GM23338 (cell line): ENCODE results near the gene GNA12. TPM values are rescaled to one million over a fixed set of nuclear protein-coding genes. Genes with fewer than 3 reads are reported as not detected.

Experiments
- ATAC-seq: fragments of 200-7000 bp; cut with Tn5 transposase; 3 replicates; pipeline ENCODE4 v1.9.1; 2020
- DNase-seq: peaks from one replicate; pipeline ENCODE4 v3.0.0-alpha.2; 2015; ENCODE audit warnings: low spot score
- H2AFZ ChIP-seq: fragments of 200-600 bp; sonication (generic); 2 replicates; pipeline ENCODE4 v1.8.0; 2016; ENCODE audit warnings: antibody characterized with exemption, mild to moderate bottlenecking, moderate library complexity
- H3F3A ChIP-seq: fragments of 200-600 bp; sonication (generic); replicated peaks from 2 replicates; pipeline ENCODE4 v1.8.0; 2017; ENCODE audit warnings: antibody characterized with exemption, mixed run types, low read depth
- H3K27ac ChIP-seq: fragments of 200-600 bp; sonication (generic); 2 replicates; pipeline ENCODE4 v1.6.1; 2016; ENCODE audit warnings: low read depth
- H3K27me3 ChIP-seq: fragments of 200-600 bp; sonication (generic); 2 replicates; pipeline ENCODE4 v1.8.0; 2016; ENCODE audit warnings: mild to moderate bottlenecking, mixed run types, moderate library complexity; ENCODE audit not compliant: insufficient read depth
- H3K36me3 ChIP-seq: fragments of 200-600 bp; sonication (generic); 2 replicates; pipeline ENCODE4 v1.8.0; 2016; ENCODE audit warnings: mild to moderate bottlenecking; ENCODE audit not compliant: insufficient read depth
- H3K4me1 ChIP-seq: fragments of 200-600 bp; sonication (generic); 2 replicates; pipeline ENCODE4 v1.8.0; 2016; ENCODE audit warnings: mild to moderate bottlenecking, moderate library complexity; ENCODE audit not compliant: insufficient read depth
- H3K4me2 ChIP-seq: fragments of 200-600 bp; sonication (generic); 2 replicates; pipeline ENCODE4 v1.7.1; 2017; ENCODE audit warnings: mixed run types
- H3K4me3 ChIP-seq: fragments of 200-600 bp; sonication (generic); 2 replicates; pipeline ENCODE4 v1.6.1; 2016; ENCODE audit warnings: mixed run types
- H3K79me2 ChIP-seq: fragments of 200-600 bp; sonication (generic); replicated peaks from 2 replicates; pipeline ENCODE4 v1.8.0; 2017; ENCODE audit warnings: mild to moderate bottlenecking; ENCODE audit not compliant: insufficient read depth
- H3K9me2 ChIP-seq: fragments of 200-600 bp; sonication (generic); 2 replicates; pipeline ENCODE4 v1.8.0; 2017; ENCODE audit not compliant: insufficient read depth
- H4K20me1 ChIP-seq: fragments of 200-600 bp; sonication (generic); replicated peaks from 2 replicates; pipeline ENCODE4 v1.8.0; 2017; ENCODE audit warnings: mild to moderate bottlenecking; ENCODE audit not compliant: insufficient read depth
- H3K27ac Mint-ChIP-seq: 2 replicates; pipeline ENCODE4 v1.8.0; 2020; ENCODE audit warnings: inconsistent platforms, mild to moderate bottlenecking, moderate library complexity, mixed read lengths
- H3K27me3 Mint-ChIP-seq: 3 replicates; pipeline ENCODE4 v1.8.0; 2022; ENCODE audit warnings: low read depth, mild to moderate bottlenecking, moderate library complexity, mixed read lengths, inconsistent platforms; ENCODE audit not compliant: insufficient read depth, poor library complexity
- H3K36me3 Mint-ChIP-seq: 3 replicates; pipeline ENCODE4 v1.8.0; 2021; ENCODE audit warnings: low read depth, mild to moderate bottlenecking, inconsistent platforms, moderate library complexity, mixed read lengths
- H3K4me1 Mint-ChIP-seq: 3 replicates; pipeline ENCODE4 v1.8.0; 2020; ENCODE audit warnings: mild to moderate bottlenecking, inconsistent platforms, mixed read lengths
- H3K4me3 Mint-ChIP-seq: 3 replicates; pipeline ENCODE4 v1.8.0; 2021; ENCODE audit warnings: moderate library complexity, mild to moderate bottlenecking, inconsistent platforms, mixed read lengths
- H3K9me3 Mint-ChIP-seq: 3 replicates; pipeline ENCODE4 v1.8.0; 2020; ENCODE audit warnings: moderate library complexity, mild to moderate bottlenecking, inconsistent platforms, mixed read lengths
- CREB1 ChIP-seq: fragments of 250-450 bp; sonication (Bioruptor Pico); IDR thresholded peaks from 2 replicates; pipeline ENCODE4 v1.5.0; 2020; ENCODE audit warnings: low read depth, mild to moderate bottlenecking, moderate library complexity
- CTCF ChIP-seq, 2 experiments: fragments of 200-600 bp in 1 of 2; sonication (generic) in 1 of 2; conservative IDR thresholded peaks; 2 replicates each; pipeline versions ENCODE4 v1.5.1 to v1.6.1; 2016 to 2017; ENCODE audit warnings: antibody characterized with exemption in 2 of 2, low read depth in 2 of 2, mild to moderate bottlenecking in 2 of 2, moderate library complexity in 1 of 2
- ETS1 ChIP-seq: IDR thresholded peaks from 2 replicates; pipeline ENCODE4 v1.6.1; 2016; ENCODE audit warnings: antibody characterized with exemption
- EZH2 ChIP-seq: fragments of 200-600 bp; sonication (generic); IDR thresholded peaks from one replicate; pipeline ENCODE4 v1.8.0; 2017; ENCODE audit warnings: antibody characterized with exemption, mild to moderate bottlenecking, low read depth; ENCODE audit not compliant: unreplicated experiment
- EZH2phosphoT487 ChIP-seq: fragments of 200-600 bp; sonication (generic); IDR thresholded peaks from one replicate; pipeline ENCODE4 v1.8.1; 2018; ENCODE audit warnings: antibody characterized with exemption; ENCODE audit not compliant: unreplicated experiment
- JUNB ChIP-seq: IDR thresholded peaks from one replicate; pipeline ENCODE4 v1.6.1; 2016; ENCODE audit warnings: antibody characterized with exemption; ENCODE audit not compliant: unreplicated experiment
- NANOG ChIP-seq: IDR thresholded peaks from 2 replicates; pipeline ENCODE4 v1.6.1; 2016; ENCODE audit warnings: antibody characterized with exemption, borderline replicate concordance
- POLR2AphosphoS5 ChIP-seq: IDR thresholded peaks from 2 replicates; pipeline ENCODE4 v1.6.1; 2016; ENCODE audit warnings: antibody characterized with exemption, low read depth
- REST ChIP-seq: IDR thresholded peaks from one replicate; pipeline ENCODE4 v1.6.1; 2018; ENCODE audit warnings: antibody characterized with exemption; ENCODE audit not compliant: unreplicated experiment
- STAT1 ChIP-seq: IDR thresholded peaks from one replicate; pipeline ENCODE4 v1.6.1; 2016; ENCODE audit warnings: antibody characterized with exemption; ENCODE audit not compliant: unreplicated experiment
- ZNF114 ChIP-seq: fragments of 250-450 bp; sonication (Bioruptor Pico); IDR thresholded peaks from 2 replicates; pipeline ENCODE4 v1.5.0; 2020; ENCODE audit warnings: mild to moderate bottlenecking, moderate library complexity
- ZNF331 ChIP-seq: fragments of 250-450 bp; sonication (Bioruptor Pico); IDR thresholded peaks from 2 replicates; pipeline ENCODE4 v1.5.0; 2020; ENCODE audit warnings: low read depth, mild to moderate bottlenecking, moderate library complexity
- ZNF462 ChIP-seq: fragments of 250-450 bp; sonication (Bioruptor Pico); IDR thresholded peaks from 2 replicates; pipeline ENCODE4 v1.5.0; 2020; ENCODE audit warnings: mild to moderate bottlenecking, moderate library complexity
- polyA plus RNA-seq: library from polyadenylated mRNA; unstranded; fragments of >200 nt; fragmentation: Nextera tagmentation; extraction: Ambion mirVana; gene quantifications from 2 replicates; pipeline ENCODE4 v1.2.1, GENCODE V29; 2016
- total RNA-seq: library from RNA; depleted of rRNA; stranded (reverse); fragments of >200 nt; shearing (Covaris generic); gene quantifications from 2 replicates; pipeline ENCODE4 v1.2.3, GENCODE V29; 2014

Gene GNA12
- total and polyA plus RNA-seq, 2 experiments from 2014 or later = 24.0 to 87.7 TPM

GRCh38 chr7:2845034-2845592 is 1.0 kb upstream of the GNA12 start:
- no peak for ATAC-seq
- H3K36me3 Mint-ChIP-seq = peaks cover 31% of the 10 kb centered on the region
- H3F3A ChIP-seq = no peaks in the 10 kb centered on the region
- peak overlapping the region; percentile 70; the same call in 2 of the 3 replicates for H3K4me3 Mint-ChIP-seq
- H3K4me1 ChIP-seq = peaks cover 32% of the 10 kb centered on the region
- peaks cover 9% of the 10 kb centered on the region for H3K27me3 Mint-ChIP-seq
- no peak for DNase-seq
- H4K20me1 ChIP-seq = peaks cover 17% of the 10 kb centered on the region
- peaks cover 32% of the 10 kb centered on the region for H3K4me1 Mint-ChIP-seq
- no peaks in the 10 kb centered on the region for H3K36me3 ChIP-seq
- H3K4me2 ChIP-seq = peak overlapping the region; percentile 70
- H3K27me3 ChIP-seq = no peaks in the 10 kb centered on the region
- H3K4me3 ChIP-seq = peak overlapping the region; percentile 45
- H3K9me3 Mint-ChIP-seq = no peaks in the 10 kb centered on the region
- H3K79me2 ChIP-seq = peaks cover 36% of the 10 kb centered on the region
- TF ChIP-seq REST (no peak), ZNF331 (no peak), EZH2phosphoT487 (no peak), NANOG (no peak), ZNF462 (CRISPR knock-in tag) (no peak), POLR2AphosphoS5 (no peak), ETS1 (no peak), STAT1 (no peak), CTCF (conservative IDR thresholded peaks at IDR 0.05; ENCODE audit: low read depth in 2 of 2) (no peak), EZH2 (no peak), ZNF114 (CRISPR knock-in tag) (no peak), JUNB (no peak), CREB1 (CRISPR knock-in tag) (no peak)
- no peak overlapping the region for H2AFZ ChIP-seq
- H3K27ac Mint-ChIP-seq = peak overlapping the region; percentile 84; the same call in 1 of the 2 replicates
- no peaks in the 10 kb centered on the region for H3K9me2 ChIP-seq
- H3K27ac ChIP-seq = peak overlapping the region; percentile 72
